WTC11 (cell line): Measurements from ENCODE around the gene PLEKHB1.

Experiments
- ATF2 ChIP-seq: sonication (generic); formaldehyde crosslinking; IDR thresholded peaks from 2 replicates; pipeline ENCODE4 v1.8.1; 2022; ENCODE audit warnings: low read depth, missing genetic modification reagents, borderline replicate concordance
- CREB1 ChIP-seq: sonication (generic); formaldehyde crosslinking; IDR thresholded peaks from 2 replicates; pipeline ENCODE4 v1.8.0; 2023; ENCODE audit warnings: mild to moderate bottlenecking, missing genetic modification reagents
- CREM ChIP-seq: sonication (generic); formaldehyde crosslinking; IDR thresholded peaks from 2 replicates; pipeline ENCODE4 v1.8.1; 2022; ENCODE audit warnings: mild to moderate bottlenecking, missing genetic modification reagents, moderate library complexity
- CTCF ChIP-seq: fragments of 200-600 bp; IDR thresholded peaks from 2 replicates; pipeline ENCODE4 v1.8.0; 2022; ENCODE audit warnings: antibody characterized with exemption
- ELF4 ChIP-seq: sonication (generic); formaldehyde crosslinking; IDR thresholded peaks from 2 replicates; pipeline ENCODE4 v1.8.1; 2022; ENCODE audit warnings: low read depth, mild to moderate bottlenecking, moderate library complexity, missing genetic modification reagents
- FOXJ3 ChIP-seq: sonication (generic); formaldehyde crosslinking; IDR thresholded peaks from 2 replicates; pipeline ENCODE4 v1.9.0; 2021; ENCODE audit warnings: missing genetic modification reagents, mild to moderate bottlenecking, borderline replicate concordance
- FOXP4 ChIP-seq: sonication (generic); formaldehyde crosslinking; IDR thresholded peaks from 2 replicates; pipeline ENCODE4 v1.8.0; 2022; ENCODE audit warnings: mild to moderate bottlenecking, missing genetic modification reagents
- NR1H2 ChIP-seq: sonication (generic); formaldehyde crosslinking; IDR thresholded peaks from 2 replicates; pipeline ENCODE4 v1.9.0; 2021; ENCODE audit warnings: mild to moderate bottlenecking, moderate library complexity, missing genetic modification reagents
- SP1 ChIP-seq: sonication (generic); formaldehyde crosslinking; conservative IDR thresholded peaks from 2 replicates; pipeline ENCODE4 v1.8.1; 2022; ENCODE audit warnings: missing genetic modification reagents
- USF2 ChIP-seq: sonication (generic); formaldehyde crosslinking; IDR thresholded peaks from 2 replicates; pipeline ENCODE4 v1.8.1; 2023; ENCODE audit warnings: mild to moderate bottlenecking, missing genetic modification reagents, moderate library complexity
- ZNF317 ChIP-seq: sonication (generic); formaldehyde crosslinking; IDR thresholded peaks from 2 replicates; pipeline ENCODE4 v1.8.1; 2023; ENCODE audit warnings: low read depth, mild to moderate bottlenecking, moderate library complexity, missing genetic modification reagents, borderline replicate concordance
- ZNF416 ChIP-seq: fragments of 250-450 bp; sonication (Bioruptor Pico); IDR thresholded peaks from 2 replicates; pipeline ENCODE4 v1.9.0; 2021; ENCODE audit warnings: mild to moderate bottlenecking, inconsistent platforms
- ZNF671 ChIP-seq: fragments of 250-450 bp; sonication (Bioruptor Pico); IDR thresholded peaks from 2 replicates; pipeline ENCODE4 v1.8.0; 2021; ENCODE audit warnings: mild to moderate bottlenecking
- TF ChIP-seq, protein P1 (sequence below): sonication (generic); formaldehyde crosslinking; IDR thresholded peaks from 2 replicates; pipeline ENCODE4 v1.8.0; 2022; ENCODE audit warnings: mild to moderate bottlenecking, missing genetic modification reagents

DNA sequence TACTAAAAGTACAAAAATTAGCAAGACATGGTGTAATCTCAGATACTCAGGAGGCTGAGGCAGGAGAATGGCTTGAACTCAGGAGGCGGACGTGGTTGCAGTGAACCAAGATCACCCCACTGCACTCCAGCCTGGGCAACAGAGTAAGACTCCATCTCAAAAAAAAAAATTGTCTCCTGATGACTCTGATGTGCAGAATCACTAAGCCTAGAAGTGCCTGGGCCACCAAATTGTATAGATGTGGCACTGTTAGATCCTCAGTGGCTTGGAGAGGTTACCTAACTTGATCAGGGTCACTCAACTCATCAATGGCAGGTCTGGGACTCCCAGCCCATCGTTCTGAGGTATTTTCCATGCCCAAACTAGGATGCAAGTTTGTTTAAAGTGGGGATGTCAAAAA, 10.6 kb downstream of the PLEKHB1 start:
- TF ChIP-seq CTCF (no peak), ATF2 (no peak), ZNF416 (no peak), CREB1 (CRISPR knock-in tag) (no peak), NR1H2 (no peak), FOXJ3 (CRISPR knock-in tag) (no peak), ZNF317 (CRISPR knock-in tag) (no peak), ELF4 (CRISPR knock-in tag) (no peak), FOXP4 (CRISPR knock-in tag) (no peak), CREM (CRISPR knock-in tag) (no peak), SP1 (CRISPR knock-in tag) (no peak), USF2 (CRISPR knock-in tag) (no peak), ZNF671 (no peak)
- TF ChIP-seq, protein P1, sequence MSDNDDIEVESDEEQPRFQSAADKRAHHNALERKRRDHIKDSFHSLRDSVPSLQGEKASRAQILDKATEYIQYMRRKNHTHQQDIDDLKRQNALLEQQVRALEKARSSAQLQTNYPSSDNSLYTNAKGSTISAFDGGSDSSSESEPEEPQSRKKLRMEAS (CRISPR knock-in tag) = no peak
